Measurements from ENCODE around the gene ATG3.

DNA sequence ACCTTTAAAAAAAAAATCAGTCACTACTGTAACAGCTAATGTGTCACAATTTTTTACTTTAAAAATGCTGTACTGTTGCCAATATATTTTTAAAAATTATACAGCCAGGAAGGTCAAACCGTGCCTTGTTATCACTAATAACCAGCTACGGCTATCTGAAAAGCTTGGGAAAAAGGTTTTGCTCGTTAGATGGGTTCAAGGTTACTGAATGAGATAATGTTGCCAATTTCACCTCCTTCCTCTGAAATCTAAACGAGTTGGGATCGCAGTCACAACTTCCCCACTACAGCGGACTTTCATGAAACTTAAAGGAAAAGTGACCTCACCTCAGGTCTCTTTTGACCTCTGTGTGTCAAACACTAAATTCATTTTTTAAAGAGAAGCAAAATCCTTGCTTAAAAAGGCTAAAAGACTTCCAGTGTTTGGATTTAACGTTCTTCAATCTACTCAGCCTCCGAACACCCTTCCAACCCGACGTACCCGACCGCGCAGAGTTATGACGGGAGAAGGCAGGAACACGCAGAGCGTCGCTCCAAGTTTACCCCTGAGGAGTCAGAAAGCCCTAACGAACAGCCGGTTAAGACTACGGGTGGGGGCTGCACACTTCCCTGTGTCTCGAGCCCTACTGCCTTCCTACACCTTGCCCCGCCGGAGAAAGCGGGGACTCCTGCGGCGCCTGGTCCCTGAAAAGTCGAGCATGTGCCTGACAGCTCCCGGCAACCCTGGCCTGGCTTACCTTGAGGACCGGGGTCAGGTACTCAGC lies 860 bp downstream of the ATG3 start:
- TF ChIP-seq TSHZ2 (CRISPR knock-in tag; IDR thresholded peaks at IDR 0.05) (no peak), PATZ1 (CRISPR knock-in tag; IDR thresholded peaks at IDR 0.05; ENCODE audit: borderline replicate concordance) (no peak)
